A549 (cell line): ENCODE measurements around the gene FAM200C. TPM values are rescaled to one million over a fixed set of nuclear protein-coding genes. Genes with fewer than 3 reads are reported as not detected.

Experiments
- ATAC-seq, 2 experiments: fragments of 200-7000 bp in 1 of 2; fragments of >200 bp in 1 of 2; cut with Nextera tagmentation in 1 of 2; cut with Tn5 transposase in 1 of 2; 3 replicates each; pipeline versions ENCODE4 v1.8.0 to v1.9.1; 2018 to 2020; ENCODE audit warnings: mild to moderate bottlenecking in 1 of 2, moderate library complexity in 1 of 2
- CTCF ChIA-PET: fragments of 300-600 bp; sonication (Branson Sonifier 250); formaldehyde crosslinking; extraction: SDS; loops from one replicate; lab custom pipeline; 2021; ENCODE audit warnings: antibody characterized with exemption, inconsistent platforms; lab: Yijun Ruan, JAX
- POLR2A ChIA-PET: fragments of 350-600 bp; formaldehyde crosslinking; extraction: SDS; loops from one replicate; lab custom pipeline; 2021; ENCODE audit warnings: antibody characterized with exemption, inconsistent platforms; lab: Yijun Ruan, JAX
- DNase-seq, 2 experiments: peaks; one replicate each; pipeline versions ENCODE4 v3.0.0 to v3.0.0-alpha.2; 2011 to 2016; ENCODE audit warnings: low read depth in 1 of 2, low spot score in 1 of 2
- FAIRE-seq: peaks from 2 replicates; lab custom pipeline; 2011; peaks lifted over from hg19 to GRCh38; lab: Jason Lieb, UNC
- H3K27ac ChIP-seq, 2 experiments: fragments of >200 bp; sonication (Bioruptor Twin); formaldehyde crosslinking; 3 replicates each; pipeline ENCODE4 v1.5.1; 2016 to 2017
- H3K4me1 ChIP-seq: fragments of >200 bp; sonication (Bioruptor Twin); formaldehyde crosslinking; 3 replicates; pipeline ENCODE4 v1.6.1; 2016
- H3K4me2 ChIP-seq: fragments of >200 bp; sonication (Bioruptor Twin); formaldehyde crosslinking; 3 replicates; pipeline ENCODE4 v1.6.1; 2016
- H3K4me3 ChIP-seq: fragments of >200 bp; sonication (Bioruptor Twin); formaldehyde crosslinking; 3 replicates; pipeline ENCODE4 v1.5.1; 2016
- H3K9me3 ChIP-seq: fragments of >200 bp; sonication (Bioruptor Twin); formaldehyde crosslinking; 3 replicates; pipeline ENCODE4 v1.6.1; 2016
- ATOH8 ChIP-seq: fragments of 250-450 bp; sonication (Bioruptor Pico); IDR thresholded peaks from 2 replicates; pipeline ENCODE4 v1.5.0; 2020; ENCODE audit warnings: low read depth, mild to moderate bottlenecking, moderate library complexity
- BHLHE40 ChIP-seq: IDR thresholded peaks from 2 replicates; pipeline ENCODE4 v1.6.1; 2012; ENCODE audit warnings: low read depth, low read length, inconsistent platforms
- CBX8 ChIP-seq: fragments of 200-600 bp; sonication (generic); IDR thresholded peaks from 2 replicates; pipeline ENCODE4 v1.6.1; 2016
- CEBPB ChIP-seq, 2 experiments: fragments of >200 bp in 1 of 2; sonication (Bioruptor Twin) in 1 of 2; formaldehyde crosslinking in 1 of 2; IDR thresholded peaks; 2 replicates each; pipeline ENCODE4 v1.6.1; 2012 to 2016
- CHD2 ChIP-seq: fragments of 150-350 bp; IDR thresholded peaks from 2 replicates; pipeline ENCODE4 v1.6.1; 2014; ENCODE audit warnings: low read length; ENCODE audit not compliant: partially characterized antibody
- CHD4 ChIP-seq: fragments of 200-600 bp; sonication (generic); IDR thresholded peaks from 2 replicates; pipeline ENCODE4 v1.6.1; 2016; ENCODE audit warnings: antibody characterized with exemption, mild to moderate bottlenecking, borderline replicate concordance
- ELK1 ChIP-seq: fragments of 150-350 bp; IDR thresholded peaks from 2 replicates; pipeline ENCODE4 v1.6.1; 2014; ENCODE audit warnings: low read depth, mild to moderate bottlenecking, low read length
- ESRRA ChIP-seq: fragments of 150-350 bp; IDR thresholded peaks from 2 replicates; pipeline ENCODE4 v1.6.1; 2014; ENCODE audit warnings: mild to moderate bottlenecking, low read length, borderline replicate concordance
- FOXS1 ChIP-seq: fragments of 250-450 bp; sonication (Bioruptor Pico); IDR thresholded peaks from 2 replicates; pipeline ENCODE4 v1.5.0; 2020; ENCODE audit warnings: mild to moderate bottlenecking, moderate library complexity
- HDAC2 ChIP-seq: fragments of 200-600 bp; sonication (generic); IDR thresholded peaks from 2 replicates; pipeline ENCODE4 v1.6.1; 2016
- HES2 ChIP-seq: fragments of >200 bp; sonication (Bioruptor Twin); formaldehyde crosslinking; IDR thresholded peaks from 2 replicates; pipeline ENCODE4 v1.6.1; 2016
- HOXB5 ChIP-seq: fragments of 250-450 bp; sonication (Bioruptor Pico); IDR thresholded peaks from 2 replicates; pipeline ENCODE4 v1.5.0; 2020; ENCODE audit warnings: mild to moderate bottlenecking, moderate library complexity
- JUN ChIP-seq, 2 experiments: fragments of >200 bp; sonication (Bioruptor Twin); formaldehyde crosslinking; IDR thresholded peaks; 2 replicates in 1 of 2; 3 replicates in 1 of 2; pipeline ENCODE4 v1.6.1; 2016 to 2017
- KDM5A ChIP-seq: fragments of 200-600 bp; sonication (generic); IDR thresholded peaks from 2 replicates; pipeline ENCODE4 v1.6.1; 2016; ENCODE audit warnings: antibody characterized with exemption, mild to moderate bottlenecking
- MAFK ChIP-seq: fragments of 450-650 bp; IDR thresholded peaks from 2 replicates; pipeline ENCODE4 v1.6.1; 2014; ENCODE audit not compliant: partially characterized antibody
- MAX ChIP-seq: IDR thresholded peaks from 2 replicates; pipeline ENCODE4 v1.6.1; 2012
- MYC ChIP-seq: IDR thresholded peaks from 2 replicates; pipeline ENCODE4 v1.6.1; 2012; ENCODE audit warnings: mild to moderate bottlenecking, inconsistent platforms, low read length, improper control_type of control experiment, borderline replicate concordance
- NFE2L2 ChIP-seq: fragments of 150-350 bp; conservative IDR thresholded peaks from 2 replicates; pipeline ENCODE4 v1.6.1; 2014; ENCODE audit warnings: low read length
- NPAS2 ChIP-seq: fragments of 250-450 bp; sonication (Bioruptor Pico); IDR thresholded peaks from 2 replicates; pipeline ENCODE4 v1.8.0; 2022; ENCODE audit warnings: mild to moderate bottlenecking, moderate library complexity, borderline replicate concordance
- RAD21 ChIP-seq, 2 experiments: fragments of >200 bp in 1 of 2; sonication (Bioruptor Twin) in 1 of 2; formaldehyde crosslinking in 1 of 2; IDR thresholded peaks in 1 of 2; conservative IDR thresholded peaks in 1 of 2; 2 replicates in 1 of 2; 3 replicates in 1 of 2; pipeline ENCODE4 v1.6.1; 2012 to 2018; ENCODE audit warnings: inconsistent platforms in 1 of 2
- RCOR1 ChIP-seq: fragments of 150-350 bp; IDR thresholded peaks from 2 replicates; pipeline ENCODE4 v1.6.1; 2014; ENCODE audit warnings: antibody characterized with exemption, low read length, low read depth
- REST ChIP-seq: fragments of 200-600 bp; sonication (generic); IDR thresholded peaks from 2 replicates; pipeline ENCODE4 v1.6.1; 2016; ENCODE audit warnings: antibody characterized with exemption, mild to moderate bottlenecking, moderate library complexity
- RFX5 ChIP-seq: fragments of 450-650 bp; IDR thresholded peaks from 2 replicates; pipeline ENCODE4 v1.7.1; 2014; ENCODE audit warnings: antibody characterized with exemption, mild to moderate bottlenecking, moderate library complexity
- SREBF2 ChIP-seq: fragments of 450-650 bp; IDR thresholded peaks from 2 replicates; pipeline ENCODE4 v1.6.1; 2014; ENCODE audit warnings: mild to moderate bottlenecking, moderate library complexity
- TFCP2L1 ChIP-seq: fragments of 250-450 bp; sonication (Bioruptor Pico); IDR thresholded peaks from 2 replicates; pipeline ENCODE4 v1.5.0; 2021; ENCODE audit warnings: mild to moderate bottlenecking
- ZNF302 ChIP-seq: fragments of 250-450 bp; sonication (Bioruptor Pico); IDR thresholded peaks from 2 replicates; pipeline ENCODE4 v1.9.0; 2021; ENCODE audit warnings: inconsistent platforms, mild to moderate bottlenecking, moderate library complexity
- WGBS: methylation state at CpG from one replicate; pipeline ENCODE4 v1.1.6; 2017; ENCODE audit errors: missing lambda C conversion rate; 5-methylcytosine and 5-hydroxymethylcytosine counted together
- polyA plus RNA-seq, 4 experiments: library from polyadenylated mRNA; depleted of rRNA in 3 of 4; stranded (reverse); fragments of >200 nt; fragmentation: RNase III in 1 of 4; extraction: RNeasy Plus Mini Kit Qiagen cat#74134 plus additional on column Dnase treatment in 1 of 4; gene quantifications; 2 replicates in 3 of 4; 3 replicates in 1 of 4; pipeline ENCODE4 v1.2.3, GENCODE V29; 2011 to 2017
- TF ChIP-seq, protein P1 (sequence below): fragments of >200 bp; sonication (Bioruptor Twin); formaldehyde crosslinking; IDR thresholded peaks from 3 replicates; pipeline ENCODE4 v1.6.1; 2016
- TF ChIP-seq, protein P2 (sequence below): IDR thresholded peaks from 2 replicates; pipeline ENCODE4 v1.6.1; 2012; ENCODE audit warnings: low read depth, borderline replicate concordance
- TF ChIP-seq, protein P3 (sequence below): fragments of >200 bp; sonication (Bioruptor Twin); formaldehyde crosslinking; IDR thresholded peaks from 3 replicates; pipeline ENCODE4 v1.5.1; 2016

Gene FAM200C
- polyA plus RNA-seq, 2 of the 4 experiments (the other 2 are of a cell fraction): 2.7 to 4.3 TPM

GRCh38 chr5:160367261-160367660 lies 32.6 kb downstream of the FAM200C start:
- WGBS: 46% methylated on average over 2 of the region's 2 CpGs
- no peak for DNase-seq
- no peak for TF ChIP-seq NPAS2
- no peak for TF ChIP-seq TFCP2L1
- no peak for TF ChIP-seq HOXB5 (CRISPR knock-in tag)
- TF ChIP-seq REST: no peak
- no peak for TF ChIP-seq HES2
- TF ChIP-seq ATOH8 (CRISPR knock-in tag): no peak
- TF ChIP-seq SREBF2: no peak
- TF ChIP-seq CHD2: no peak
- no peak for TF ChIP-seq CEBPB (IDR thresholded peaks at IDR 0.05)
- no peak for TF ChIP-seq CBX8
- TF ChIP-seq CHD4: no peak
- no peak for TF ChIP-seq ELK1
- no peak for TF ChIP-seq MAFK
- TF ChIP-seq KDM5A: no peak
- TF ChIP-seq MAX: no peak
- TF ChIP-seq, protein P1, sequence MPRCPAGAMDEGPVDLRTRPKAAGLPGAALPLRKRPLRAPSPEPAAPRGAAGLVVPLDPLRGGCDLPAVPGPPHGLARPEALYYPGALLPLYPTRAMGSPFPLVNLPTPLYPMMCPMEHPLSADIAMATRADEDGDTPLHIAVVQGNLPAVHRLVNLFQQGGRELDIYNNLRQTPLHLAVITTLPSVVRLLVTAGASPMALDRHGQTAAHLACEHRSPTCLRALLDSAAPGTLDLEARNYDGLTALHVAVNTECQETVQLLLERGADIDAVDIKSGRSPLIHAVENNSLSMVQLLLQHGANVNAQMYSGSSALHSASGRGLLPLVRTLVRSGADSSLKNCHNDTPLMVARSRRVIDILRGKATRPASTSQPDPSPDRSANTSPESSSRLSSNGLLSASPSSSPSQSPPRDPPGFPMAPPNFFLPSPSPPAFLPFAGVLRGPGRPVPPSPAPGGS: no peak
- no peak for TF ChIP-seq FOXS1
- no peak for TF ChIP-seq RFX5
- FAIRE-seq: no peak
- H3K9me3 ChIP-seq: peaks cover 6% of the 10 kb centered on the region; the same call in 1 of the 3 replicates
- no peak overlapping the region for H3K4me2 ChIP-seq
- ChIA-PET CTCF (interaction anchor here (0.6 to 2.7 kb wide), 5 partner anchors 11 to 345 kb away, joined by 3 to 15 read pairs (median 5); no protein-coding TSS in a partner anchor), POLR2A (no interaction called here)
- no peak overlapping the region for H3K4me3 ChIP-seq
- no peak for ATAC-seq
- no peak overlapping the region for H3K27ac ChIP-seq
- H3K4me1 ChIP-seq: no peaks in the 10 kb centered on the region

DNA sequence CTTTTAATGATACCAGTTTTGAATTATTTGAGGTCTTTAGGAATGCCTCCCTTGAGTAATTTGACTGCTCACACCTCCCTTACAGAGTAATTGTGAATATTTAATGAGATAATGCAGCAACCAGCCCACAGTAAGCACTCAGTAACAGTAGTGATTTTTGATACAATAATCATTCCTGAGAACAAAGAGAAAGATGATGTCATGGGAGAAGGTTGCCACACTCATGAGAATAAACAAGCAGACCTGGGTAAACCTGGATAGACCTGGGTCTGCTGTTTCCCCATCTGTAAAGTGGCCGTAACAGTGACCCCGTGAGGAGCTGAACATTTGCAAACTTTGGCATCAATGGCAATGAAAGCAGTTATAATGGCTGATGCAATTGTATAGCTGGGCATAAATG lies 33.6 kb downstream of the FAM200C start:
- Histone ChIP-seq H3K4me1 (no peaks in the 10 kb centered on the region), H3K4me3 (no peak overlapping the region), H3K9me3 (peaks cover 6% of the 10 kb centered on the region; the same call in 1 of the 3 replicates), H3K4me2 (no peak overlapping the region), H3K27ac (no peak overlapping the region)
- ATAC-seq (no peak), FAIRE-seq (no peak), DNase-seq (no peak)
- no peak for TF ChIP-seq RCOR1
- TF ChIP-seq, protein P2, sequence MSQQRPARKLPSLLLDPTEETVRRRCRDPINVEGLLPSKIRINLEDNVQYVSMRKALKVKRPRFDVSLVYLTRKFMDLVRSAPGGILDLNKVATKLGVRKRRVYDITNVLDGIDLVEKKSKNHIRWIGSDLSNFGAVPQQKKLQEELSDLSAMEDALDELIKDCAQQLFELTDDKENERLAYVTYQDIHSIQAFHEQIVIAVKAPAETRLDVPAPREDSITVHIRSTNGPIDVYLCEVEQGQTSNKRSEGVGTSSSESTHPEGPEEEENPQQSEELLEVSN: no peak
- no peak for TF ChIP-seq HDAC2
- TF ChIP-seq, protein P3, sequence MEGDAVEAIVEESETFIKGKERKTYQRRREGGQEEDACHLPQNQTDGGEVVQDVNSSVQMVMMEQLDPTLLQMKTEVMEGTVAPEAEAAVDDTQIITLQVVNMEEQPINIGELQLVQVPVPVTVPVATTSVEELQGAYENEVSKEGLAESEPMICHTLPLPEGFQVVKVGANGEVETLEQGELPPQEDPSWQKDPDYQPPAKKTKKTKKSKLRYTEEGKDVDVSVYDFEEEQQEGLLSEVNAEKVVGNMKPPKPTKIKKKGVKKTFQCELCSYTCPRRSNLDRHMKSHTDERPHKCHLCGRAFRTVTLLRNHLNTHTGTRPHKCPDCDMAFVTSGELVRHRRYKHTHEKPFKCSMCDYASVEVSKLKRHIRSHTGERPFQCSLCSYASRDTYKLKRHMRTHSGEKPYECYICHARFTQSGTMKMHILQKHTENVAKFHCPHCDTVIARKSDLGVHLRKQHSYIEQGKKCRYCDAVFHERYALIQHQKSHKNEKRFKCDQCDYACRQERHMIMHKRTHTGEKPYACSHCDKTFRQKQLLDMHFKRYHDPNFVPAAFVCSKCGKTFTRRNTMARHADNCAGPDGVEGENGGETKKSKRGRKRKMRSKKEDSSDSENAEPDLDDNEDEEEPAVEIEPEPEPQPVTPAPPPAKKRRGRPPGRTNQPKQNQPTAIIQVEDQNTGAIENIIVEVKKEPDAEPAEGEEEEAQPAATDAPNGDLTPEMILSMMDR: no peak
- no peak for TF ChIP-seq SREBF2
- no peak for TF ChIP-seq BHLHE40
- no peak for TF ChIP-seq ESRRA
- no peak for TF ChIP-seq MAFK
- no peak for TF ChIP-seq CHD2
- TF ChIP-seq NFE2L2: no peak
- no peak for TF ChIP-seq JUN (IDR thresholded peaks at IDR 0.05)
- TF ChIP-seq ZNF302 (CRISPR knock-in tag): no peak
- TF ChIP-seq NPAS2: no peak
- TF ChIP-seq MYC: no peak
- TF ChIP-seq CBX8: no peak
- TF ChIP-seq RAD21 (conservative IDR thresholded peaks at IDR 0.05 in 1 of 2, IDR thresholded peaks at IDR 0.05 in 1 of 2): no peak
- ChIA-PET POLR2A (no interaction called here), CTCF (interaction anchor here (0.7 to 2.7 kb wide), 4 partner anchors 18 to 344 kb away, joined by 3 to 15 read pairs (median 4); no protein-coding TSS in a partner anchor)
- 90% methylated on average over 2 of the region's 2 CpGs for WGBS
